Measurements from ENCODE around the gene MZT2A. TPM values are rescaled to one million over a fixed set of nuclear protein-coding genes. Genes with fewer than 3 reads are reported as not detected.
"Not testable (repeated sequence)": the region's sequence is repeated elsewhere in the genome, so short reads cannot be mapped to it uniquely, and the experiment has no call there.

MZT2A gene
- total and polyA plus RNA-seq, 12 donors: 12.4 to 226 (median 127) TPM

DNA sequence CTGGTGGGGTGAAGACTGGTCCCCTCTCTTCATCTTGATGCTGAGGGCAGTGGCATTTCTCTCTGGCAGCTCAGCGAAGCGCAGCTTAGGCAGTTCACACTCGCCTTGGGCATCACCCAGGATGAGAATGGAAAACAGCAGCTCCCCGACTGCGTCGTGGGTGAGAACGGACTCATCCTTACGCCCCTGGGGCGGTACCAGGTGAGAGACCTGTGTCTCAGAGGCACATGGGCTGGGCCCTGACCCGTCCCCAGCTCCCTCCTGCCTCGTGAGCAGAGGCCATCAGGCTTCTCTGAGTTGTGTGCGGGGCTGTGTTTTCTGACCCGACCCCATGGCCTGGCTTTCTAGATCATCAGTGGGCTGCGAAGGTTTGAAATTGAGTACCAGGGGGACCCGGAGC, 27.3 kb upstream of the MZT2A start:
- intact Hi-C loops (cut with DNase I): no loop called here
- no peaks in the 10 kb centered on the region for H3K27me3 ChIP-seq
- H3K27ac ChIP-seq: no peak overlapping the region
- 94 to 97% (median 95%) methylated on average over 9 to 15 of the region's 15 CpGs for WGBS, 4 donors
- peaks cover 6 to 13% of the 10 kb centered on the region in 2 donors for H3K4me1 ChIP-seq (replicated peaks in 1 of 2)
- H3K36me3 ChIP-seq (replicated peaks in 1 of 2): peaks cover 0 to 15% of the 10 kb centered on the region in 2 donors
- no peak for DNase-seq
- no peak overlapping the region for H3K4me3 ChIP-seq
- TF ChIP-seq CTCF (IDR thresholded peaks at IDR 0.05): no peak
- H3K9me3 ChIP-seq (replicated peaks in 1 of 3): no peaks in the 10 kb centered on the region

DNA sequence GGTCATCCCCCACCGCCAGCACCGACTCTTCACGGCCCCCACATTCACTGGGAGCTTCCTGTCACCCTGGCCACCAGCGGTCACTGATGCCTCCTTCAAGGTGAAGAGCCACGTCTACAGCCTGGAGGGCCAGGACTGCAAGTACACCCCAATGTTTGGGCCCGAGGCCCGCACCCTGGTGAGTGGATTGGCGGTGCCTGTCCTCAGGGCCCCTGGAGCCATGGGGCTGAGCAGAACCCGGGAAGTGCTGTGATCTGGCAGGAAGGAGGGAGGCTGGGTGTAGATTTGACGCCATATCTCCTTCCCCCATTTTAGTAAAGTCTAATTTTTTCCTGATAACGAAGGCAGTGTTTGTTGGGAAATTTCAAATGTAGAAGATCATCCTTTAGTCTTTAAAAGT, 26.3 kb upstream of the MZT2A start:
- intact Hi-C loops (cut with DNase I); H3K9me3 ChIP-seq (replicated peaks in 1 of 3); DNase-seq; H3K27ac ChIP-seq; H3K4me3 ChIP-seq; H3K27me3 ChIP-seq: not testable (repeated sequence)
- 63 to 93% (median 92%) methylated on average over 1 to 10 of the region's 11 CpGs for WGBS, 4 donors
- Histone ChIP-seq H3K36me3 (replicated peaks in 1 of 2) (peaks cover 0 to 15% of the 10 kb centered on the region in 2 donors), H3K4me1 (replicated peaks in 1 of 2) (peaks cover 6 to 13% of the 10 kb centered on the region in 2 donors)

DNA sequence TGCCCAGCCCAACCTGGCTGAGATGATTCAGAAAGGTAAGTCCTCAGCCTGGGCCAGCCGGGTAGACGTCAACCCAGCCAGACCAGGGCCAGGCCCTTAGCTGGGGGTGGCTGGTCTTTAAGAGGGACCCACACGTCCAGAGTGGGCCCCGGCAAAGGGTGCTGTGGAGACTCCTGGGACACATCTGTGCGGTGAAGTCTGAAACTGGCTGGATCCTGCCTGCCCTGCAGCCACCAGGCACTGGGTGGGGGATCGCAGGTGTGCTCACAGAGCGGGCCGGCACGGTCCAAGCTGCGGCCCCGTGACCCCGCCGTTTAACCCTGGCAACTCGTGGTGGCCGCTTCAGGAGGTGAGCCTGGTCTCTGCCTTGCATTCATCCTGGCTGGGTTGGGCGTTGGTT, 25.7 kb upstream of the MZT2A start:
- peaks cover 6 to 13% of the 10 kb centered on the region in 2 donors for H3K4me1 ChIP-seq (replicated peaks in 1 of 2)
- intact Hi-C loops (cut with DNase I); H3K27me3 ChIP-seq; H3K27ac ChIP-seq; H3K9me3 ChIP-seq (replicated peaks in 1 of 3); H3K4me3 ChIP-seq; DNase-seq: not testable (repeated sequence)
- peaks cover 0 to 15% of the 10 kb centered on the region in 2 donors for H3K36me3 ChIP-seq (replicated peaks in 1 of 2)
- 83 to 90% (median 88%) methylated on average over 4 to 16 of the region's 16 CpGs; no CpG with 5 or more reads in 1 of the 4 donors for WGBS, 4 donors

GRCh38 chr2:131517106-131517831, 25.1 kb upstream of the MZT2A start:
- no peaks in the 10 kb centered on the region for H3K27me3 ChIP-seq
- no peak for DNase-seq
- H3K36me3 ChIP-seq (replicated peaks in 1 of 2): peaks cover 0 to 15% of the 10 kb centered on the region in 2 donors
- WGBS, 4 donors: 91 to 97% (median 94%) methylated on average over 9 to 17 of the region's 17 CpGs
- H3K4me1 ChIP-seq (replicated peaks in 1 of 2): peaks cover 6 to 13% of the 10 kb centered on the region in 2 donors
- H3K27ac ChIP-seq: no peak overlapping the region
- no peaks in the 10 kb centered on the region for H3K9me3 ChIP-seq (replicated peaks in 1 of 3)
- TF ChIP-seq POLR2A (IDR thresholded peaks at IDR 0.05) (no peak), CTCF (IDR thresholded peaks at IDR 0.05) (no peak)
- H3K4me3 ChIP-seq: no peak overlapping the region
- intact Hi-C loops (cut with DNase I): no loop called here

GRCh38 chr2:131516621-131517020, 24.4 kb upstream of the MZT2A start:
- TF ChIP-seq CTCF (IDR thresholded peaks at IDR 0.05): peak in 2 of 6 experiments; percentile 12 to 14
- H3K4me3 ChIP-seq; H3K27me3 ChIP-seq; H3K4me1 ChIP-seq (replicated peaks in 1 of 2); H3K9me3 ChIP-seq (replicated peaks in 1 of 3); intact Hi-C loops (cut with DNase I); H3K27ac ChIP-seq: not testable (repeated sequence)
- WGBS, 4 donors: 73 to 84% (median 80%) methylated on average over 1 to 11 of the region's 11 CpGs
- DNase-seq: peak in 3 of 7 donors; percentile 46 to 59 (median 49)
- peaks cover 0 to 15% of the 10 kb centered on the region in 2 donors for H3K36me3 ChIP-seq (replicated peaks in 1 of 2)
